Esophagus muscularis mucosa (tissue), 4 donors: ENCODE results near the gene TRPM3. TPM values are rescaled to one million over a fixed set of nuclear protein-coding genes. Genes with fewer than 3 reads are reported as not detected.
"Not testable (repeated sequence)": the region's sequence is repeated elsewhere in the genome, so short reads cannot be mapped to it uniquely, and the experiment has no call there.

ENCODE experiments used
- DNase-seq: peaks from one replicate; pipeline ENCODE4 v3.0.0-alpha.2; 2017; ENCODE audit errors: extremely low spot score
- H3K27ac ChIP-seq, 4 donors: fragments of 200-600 bp; sonication (generic); replicated peaks in 1 of 4; 1 replicate in 3 of 4; 2 replicates in 1 of 4; pipeline ENCODE4 v1.5.1; 2016 to 2019; ENCODE audit warnings: mild to moderate bottlenecking in 1 of 4
- H3K27me3 ChIP-seq, 4 donors: fragments of 200-600 bp; sonication (generic); one replicate each; pipeline versions ENCODE4 v1.5.1 to v1.6.0; 2016 to 2019
- H3K36me3 ChIP-seq, 4 donors: fragments of 200-600 bp; sonication (generic); one replicate each; pipeline ENCODE4 v1.5.1; 2016 to 2019
- H3K4me1 ChIP-seq, 4 donors: fragments of 200-600 bp; sonication (generic); one replicate each; pipeline ENCODE4 v1.5.1; 2016 to 2019
- H3K4me3 ChIP-seq, 4 donors: fragments of 200-600 bp; sonication (generic); 1 replicate in 2 of 4; 2 replicates in 2 of 4; pipeline ENCODE4 v1.5.1; 2016 to 2019; ENCODE audit warnings: mild to moderate bottlenecking in 4 of 4, moderate library complexity in 1 of 4
- H3K9me3 ChIP-seq, 4 donors: fragments of 200-600 bp; sonication (generic); 1 replicate in 3 of 4; 2 replicates in 1 of 4; pipeline ENCODE4 v1.5.1; 2016 to 2019
- CTCF ChIP-seq, 3 experiments: fragments of 200-600 bp in 2 of 3; fragments of 450-650 bp in 1 of 3; sonication (generic) in 2 of 3; IDR thresholded peaks; one replicate each; pipeline ENCODE4 v1.5.1; 2017 to 2019; ENCODE audit warnings: antibody characterized with exemption in 3 of 3, mild to moderate bottlenecking in 2 of 3, moderate library complexity in 1 of 3
- EP300 ChIP-seq: sonication (generic); formaldehyde crosslinking; IDR thresholded peaks from one replicate; pipeline ENCODE4 v1.6.1; 2017; ENCODE audit warnings: antibody characterized with exemption
- POLR2A ChIP-seq: fragments of 450-650 bp; IDR thresholded peaks from one replicate; pipeline ENCODE4 v1.6.1; 2017; ENCODE audit warnings: antibody characterized with exemption, moderate library complexity, mild to moderate bottlenecking, low read depth
- POLR2AphosphoS5 ChIP-seq, 2 donors: sonication (generic); formaldehyde crosslinking; IDR thresholded peaks; one replicate each; pipeline ENCODE4 v1.6.1; 2017; ENCODE audit warnings: antibody characterized with exemption in 2 of 2
- WGBS: methylation state at CpG from one replicate; pipeline ENCODE4 v1.1.5; 2018; 5-methylcytosine and 5-hydroxymethylcytosine counted together
- intact Hi-C: fragments of 100-400 bp; cut with DNase I; formaldehyde crosslinking; loops from one replicate; pipeline ENCODE4 v1.15.1; 2023
- total RNA-seq, 4 donors: library from RNA; depleted of rRNA; stranded (reverse); fragments of >200 nt; gene quantifications; one replicate each; pipeline versions ENCODE4 v1.1.0 to v1.2.1, GENCODE V29; 2016

TRPM3 gene
- total RNA-seq, 4 donors from 2014 or later, result 0.13 to 0.17 TPM; not detected in 2

GRCh38 chr9:70747261-70747718, 374.1 kb downstream of the TRPM3 start:
- Histone ChIP-seq H3K4me3 (no peak overlapping the region), H3K9me3 (no peaks in the 10 kb centered on the region), H3K4me1 (no peaks in the 10 kb centered on the region), H3K27ac (no peak overlapping the region), H3K27me3 (no peaks in the 10 kb centered on the region), H3K36me3 (no peaks in the 10 kb centered on the region)
- intact Hi-C loops, result no loop called here
- 37% methylated on average over 2 of the region's 2 CpGs for WGBS
- DNase-seq, result no peak
- TF ChIP-seq CTCF (IDR thresholded peaks at IDR 0.05) (no peak), EP300 (no peak), POLR2A (no peak), POLR2AphosphoS5 (IDR thresholded peaks at IDR 0.05) (no peak)

GRCh38 chr9:70746760-70747159, 374.7 kb downstream of the TRPM3 start:
- Histone ChIP-seq H3K27ac (no peak overlapping the region), H3K4me3 (no peak overlapping the region), H3K9me3 (no peaks in the 10 kb centered on the region), H3K4me1 (no peaks in the 10 kb centered on the region), H3K27me3 (no peaks in the 10 kb centered on the region), H3K36me3 (no peaks in the 10 kb centered on the region)
- DNase-seq, result no peak
- TF ChIP-seq EP300 (no peak), POLR2A (no peak), POLR2AphosphoS5 (IDR thresholded peaks at IDR 0.05) (no peak), CTCF (IDR thresholded peaks at IDR 0.05) (no peak)
- intact Hi-C loops, result no loop called here

- Histone ChIP-seq H3K4me1 (no peaks in the 10 kb centered on the region), H3K27ac (no peak overlapping the region), H3K9me3 (peaks cover 0 to 2% (median 0%) of the 10 kb centered on the region in 4 donors), H3K4me3 (no peak overlapping the region), H3K36me3 (no peaks in the 10 kb centered on the region), H3K27me3 (no peaks in the 10 kb centered on the region)
- TF ChIP-seq POLR2A (no peak), CTCF (IDR thresholded peaks at IDR 0.05) (no peak), POLR2AphosphoS5 (IDR thresholded peaks at IDR 0.05) (no peak), EP300 (no peak)
- DNase-seq, result no peak
- WGBS, result 42% methylated on average over 1 of the region's 1 CpG
- intact Hi-C loops, result no loop called here
Observed at GRCh38 chr9:70746316-70746715, 375.1 kb downstream of the TRPM3 start.

- WGBS, result no CpG with 5 or more reads among the region's 1 CpG
- H3K4me1 ChIP-seq, H3K4me3 ChIP-seq, H3K27ac ChIP-seq, H3K9me3 ChIP-seq, H3K27me3 ChIP-seq, intact Hi-C loops, H3K36me3 ChIP-seq, DNase-seq: not testable (repeated sequence)
Observed at GRCh38 chr9:70724794-70725193, 396.6 kb downstream of the TRPM3 start.

- intact Hi-C loops, H3K4me3 ChIP-seq, H3K4me1 ChIP-seq, H3K36me3 ChIP-seq, H3K27me3 ChIP-seq, H3K9me3 ChIP-seq, H3K27ac ChIP-seq, DNase-seq: not testable (repeated sequence)
- no CpG with 5 or more reads among the region's 1 CpG for WGBS
Observed at GRCh38 chr9:70724025-70724424, 397.4 kb downstream of the TRPM3 start.

GRCh38 chr9:70706797-70707196, 414.6 kb downstream of the TRPM3 start:
- H3K4me1 ChIP-seq, H3K9me3 ChIP-seq, intact Hi-C loops, H3K36me3 ChIP-seq, DNase-seq, H3K27ac ChIP-seq, H3K27me3 ChIP-seq, H3K4me3 ChIP-seq: not testable (repeated sequence)
- no CpG with 5 or more reads among the region's 1 CpG for WGBS
